GM19395 (cell line): ENCODE data around the gene NRP2.
A peak's percentile ranks its signal among the peaks of the same experiment; 100 is the strongest.

Experiments used
- ATAC-seq: cut with Tn5 transposase; IDR thresholded peaks from one replicate; pipeline ENCODE4 v1.9.1; 2021; ENCODE audit warnings: mild to moderate bottlenecking, moderate library complexity; ENCODE audit not compliant: unreplicated experiment

NRP2 gene

DNA sequence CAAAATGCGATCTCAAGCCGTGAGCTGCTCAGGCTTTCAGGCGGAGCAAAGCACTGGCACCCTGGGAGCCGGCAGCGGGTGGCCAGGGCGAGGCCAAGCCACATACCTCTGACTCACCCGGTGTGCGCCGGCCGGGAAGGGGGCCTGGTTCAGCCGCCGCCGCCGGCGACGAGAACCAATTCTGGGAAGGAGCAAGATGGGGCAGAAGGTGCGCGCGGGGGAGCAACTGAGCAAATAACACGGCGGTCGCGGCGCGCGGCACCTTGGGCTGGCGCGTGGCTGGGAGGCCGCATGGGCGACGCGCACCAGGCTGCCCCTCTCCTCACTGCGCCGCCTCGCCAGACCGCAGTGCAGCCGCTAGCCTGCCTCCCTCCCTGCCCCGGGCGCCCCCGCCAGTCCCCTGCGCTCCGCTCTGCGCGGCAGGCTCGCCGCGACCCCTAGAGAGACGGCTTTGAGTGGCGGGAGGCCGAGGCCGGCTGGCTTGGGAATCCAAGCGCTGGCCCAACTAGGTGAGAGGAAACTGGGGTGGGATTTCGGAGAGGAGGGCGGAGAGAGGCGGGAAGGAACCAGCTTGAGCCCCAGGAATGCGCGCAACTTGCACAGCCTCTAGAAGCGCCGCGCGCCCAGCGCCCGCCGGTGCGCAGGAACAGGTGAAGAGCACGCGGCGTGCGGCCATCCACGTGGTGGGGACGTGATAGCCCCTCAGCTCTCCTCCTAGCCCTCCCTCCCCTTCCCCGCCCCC is 3.2 kb downstream of the NRP2 start:
- ATAC-seq, result no peak

DNA sequence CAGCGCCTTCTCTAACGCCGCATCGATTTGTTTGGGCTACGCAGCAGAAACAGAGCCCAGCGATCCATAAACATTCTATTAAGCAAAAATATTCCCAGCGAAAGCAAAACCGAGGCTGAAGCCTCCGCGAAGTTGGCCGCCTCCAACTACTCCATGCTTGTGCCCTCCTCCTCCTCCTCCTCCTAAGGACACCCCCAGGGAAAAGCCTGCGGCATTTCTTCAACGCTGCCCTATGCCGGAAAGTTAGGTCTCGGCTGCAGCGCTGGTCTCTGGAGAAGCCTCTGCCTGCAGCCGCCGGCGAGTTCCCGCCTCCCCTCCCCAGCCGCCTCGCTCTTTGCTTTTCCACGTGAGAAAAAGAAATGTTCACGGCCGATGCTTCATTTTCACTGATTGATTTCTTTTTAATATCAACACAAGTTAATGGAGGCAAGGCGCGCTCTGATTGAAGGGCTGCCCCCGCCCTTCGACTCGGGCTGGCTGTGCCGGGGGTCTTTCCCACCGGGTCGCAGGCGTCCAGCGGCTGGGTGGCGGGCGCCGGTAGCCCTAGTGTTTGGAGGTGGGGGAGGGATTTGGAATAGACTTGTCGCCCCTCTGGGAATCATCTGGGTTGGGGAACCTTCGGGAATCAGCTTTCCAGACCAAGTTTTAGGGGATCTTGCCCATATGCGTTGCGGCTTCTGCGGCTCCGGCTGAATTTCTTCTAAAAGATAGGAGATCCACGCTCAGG is 3.9 kb downstream of the NRP2 start:
- ATAC-seq, result no peak

DNA sequence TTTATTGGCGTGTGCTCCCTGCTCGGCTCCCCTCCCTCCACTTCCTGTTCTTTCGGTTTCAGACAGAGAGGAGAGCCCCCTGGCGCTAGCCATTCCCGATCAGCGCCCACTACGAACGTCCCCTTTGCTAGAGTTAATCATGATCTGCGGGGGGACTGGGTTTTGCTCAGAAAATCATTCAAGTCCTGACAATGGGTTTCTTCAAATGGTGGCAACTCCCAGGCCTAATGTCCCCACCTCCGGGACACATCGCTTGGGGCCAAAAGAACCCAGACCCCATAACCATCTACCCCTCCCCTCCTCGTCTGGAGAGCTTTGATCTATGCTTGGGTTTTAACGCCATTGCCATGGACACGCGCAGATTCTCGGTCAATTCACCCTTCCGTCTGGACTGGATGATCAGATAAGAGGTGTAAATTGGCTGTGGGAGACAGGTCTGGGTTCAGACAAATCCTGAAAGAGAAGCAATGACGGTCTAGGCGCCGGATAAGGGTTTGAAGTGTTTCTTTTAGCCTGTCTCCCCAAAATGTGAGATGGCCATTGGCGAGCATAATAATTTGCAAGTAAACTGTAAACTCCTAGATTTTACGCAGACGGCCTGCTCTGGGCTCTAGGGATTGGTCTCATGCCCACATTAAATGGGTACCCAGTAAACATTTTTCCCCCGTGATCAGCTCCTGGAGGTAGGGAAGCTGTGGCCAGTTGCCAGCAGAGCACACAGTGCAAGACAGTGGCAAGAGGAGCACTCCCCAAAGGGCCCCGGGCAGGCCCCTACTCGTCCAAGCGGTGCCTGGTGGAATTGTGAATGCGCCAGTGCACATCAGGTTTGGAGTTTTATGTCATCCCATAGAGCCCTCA is 4.7 kb downstream of the NRP2 start:
- no peak for ATAC-seq

DNA sequence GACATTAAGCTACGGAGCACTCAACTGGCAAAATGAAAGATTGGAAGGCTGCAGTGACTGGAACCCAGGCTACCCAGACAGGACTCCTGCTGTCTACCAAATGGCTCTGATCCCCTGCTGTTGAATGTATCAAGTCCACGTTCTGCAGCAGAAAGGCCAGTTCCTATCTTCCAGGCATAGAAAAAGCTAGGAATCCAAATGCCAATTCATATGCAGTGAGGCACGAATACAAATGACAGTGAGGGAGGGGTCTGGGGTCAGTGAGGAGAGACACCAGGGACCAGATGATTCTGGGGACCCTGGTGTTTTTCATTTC is 5.3 kb downstream of the NRP2 start:
- no peak for ATAC-seq

DNA sequence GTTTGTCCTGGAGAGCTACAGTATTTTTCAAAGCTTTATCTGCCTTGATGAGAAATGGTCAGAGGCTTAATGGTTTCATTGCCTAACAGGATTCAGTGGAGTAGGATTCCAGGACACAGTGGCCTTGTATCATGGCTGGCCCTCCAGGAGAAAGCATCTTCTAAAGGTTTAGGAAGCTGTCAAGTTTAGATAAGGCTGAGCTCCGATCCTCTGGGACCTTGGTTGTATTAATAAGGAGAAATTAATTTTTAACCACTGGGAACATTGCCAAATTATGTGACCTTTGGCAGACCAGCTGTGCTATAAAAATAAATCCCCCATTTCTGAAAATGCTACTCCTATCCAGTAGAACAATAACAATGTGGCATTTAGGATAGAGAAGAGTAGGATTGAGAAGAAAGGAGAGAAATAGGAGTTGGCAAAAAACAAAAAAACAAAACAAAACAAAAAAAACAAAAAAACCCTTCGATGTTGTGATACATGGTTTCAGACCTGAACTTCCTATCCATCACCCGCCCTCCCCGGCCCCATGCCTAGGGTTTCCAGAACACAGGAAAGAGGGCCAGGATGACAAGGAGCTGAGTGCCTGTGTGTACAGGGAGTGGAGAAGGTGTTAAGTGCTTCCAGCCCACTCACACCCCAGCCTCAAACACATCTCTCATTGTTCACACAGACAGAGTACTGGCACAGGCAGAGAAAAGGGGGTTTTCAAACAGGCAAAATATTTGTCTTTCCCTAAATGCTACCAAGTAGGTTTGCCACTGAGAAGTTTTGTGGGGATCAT is 6.3 kb downstream of the NRP2 start:
- ATAC-seq, result no peak

DNA sequence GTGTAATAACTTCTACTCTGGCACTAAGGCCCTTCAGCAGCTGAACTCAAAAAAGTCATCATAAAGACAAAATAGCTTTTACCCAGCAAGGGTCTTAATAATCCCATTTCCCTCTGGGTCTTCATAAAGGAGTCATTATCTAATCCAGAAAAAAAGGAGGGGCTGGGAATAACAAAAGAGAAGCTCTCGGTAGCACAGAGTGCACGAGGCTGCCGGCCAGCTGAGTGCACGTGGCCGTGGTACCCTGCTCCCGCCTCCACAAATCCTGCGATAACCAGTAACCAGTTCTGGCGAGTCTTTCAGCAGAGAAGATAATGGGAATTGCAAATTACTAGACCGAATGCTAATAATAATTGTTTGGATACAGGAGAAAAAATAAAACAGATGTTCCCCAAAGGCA is 7.5 kb downstream of the NRP2 start:
- no peak for ATAC-seq

DNA sequence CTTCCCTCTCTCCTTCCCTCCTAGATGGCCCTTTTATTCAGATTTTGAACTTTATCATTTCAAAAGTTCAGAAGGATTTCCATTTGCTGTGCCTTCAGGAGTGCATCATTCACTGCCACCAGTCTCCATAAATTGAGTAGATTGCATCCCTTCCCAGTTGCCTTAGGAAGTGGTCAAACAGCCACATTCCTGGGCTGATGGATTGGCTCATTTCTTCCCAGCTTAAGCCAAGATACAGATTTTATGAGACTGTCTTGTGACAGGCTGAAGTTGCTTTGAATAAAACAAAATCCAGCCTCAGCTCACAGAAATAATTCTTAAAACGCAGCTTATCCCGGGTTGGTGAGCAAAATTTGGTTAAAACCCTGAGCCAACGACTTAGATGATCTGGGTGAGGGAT is 9.8 kb downstream of the NRP2 start:
- no peak for ATAC-seq

DNA sequence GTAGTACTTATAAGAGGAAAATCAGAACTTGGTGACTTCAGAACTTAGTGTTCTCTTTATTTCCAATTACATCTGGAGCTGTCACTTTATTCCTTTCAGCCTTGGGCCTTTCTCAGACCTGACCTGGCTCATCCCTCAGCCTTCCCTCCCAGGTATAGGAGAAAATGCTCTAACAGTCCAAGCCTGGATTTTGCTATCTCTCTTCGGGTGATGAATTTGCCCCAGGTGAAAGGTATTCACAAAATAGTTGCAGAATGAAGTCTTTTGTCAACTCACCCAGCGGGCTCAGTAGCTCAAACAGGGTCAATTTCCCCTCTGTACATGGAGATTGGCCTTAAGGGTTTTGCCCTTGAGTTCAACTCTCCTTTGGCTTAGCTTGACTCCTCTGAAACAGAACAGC is 12.0 kb downstream of the NRP2 start:
- no peak for ATAC-seq

DNA sequence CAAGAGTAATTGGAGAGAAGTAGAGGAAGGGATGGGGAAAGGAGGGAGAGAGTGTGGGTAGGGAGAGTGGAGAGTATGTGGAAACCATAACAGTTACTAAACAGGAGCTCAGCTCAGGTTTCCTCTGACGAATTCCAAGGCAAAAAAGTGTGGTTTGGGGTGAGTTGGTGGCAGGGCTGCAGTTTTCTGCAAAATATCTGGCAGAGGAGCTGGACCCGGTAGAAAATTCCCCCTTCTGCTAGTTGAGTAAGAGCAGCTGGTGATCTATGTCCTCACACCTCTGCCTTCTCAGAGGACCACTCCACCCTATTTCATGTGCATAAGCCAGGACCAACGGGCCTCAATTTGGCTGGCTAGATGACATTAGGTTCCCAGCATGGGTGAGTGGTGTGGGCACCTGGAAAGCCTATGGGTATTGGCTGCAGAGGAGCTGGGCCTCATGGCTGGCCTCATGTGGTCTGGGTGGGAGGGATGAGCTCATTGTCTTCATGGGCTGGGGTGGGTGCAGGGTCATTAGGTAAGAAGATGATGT is 13.2 kb downstream of the NRP2 start:
- ATAC-seq, result no peak

DNA sequence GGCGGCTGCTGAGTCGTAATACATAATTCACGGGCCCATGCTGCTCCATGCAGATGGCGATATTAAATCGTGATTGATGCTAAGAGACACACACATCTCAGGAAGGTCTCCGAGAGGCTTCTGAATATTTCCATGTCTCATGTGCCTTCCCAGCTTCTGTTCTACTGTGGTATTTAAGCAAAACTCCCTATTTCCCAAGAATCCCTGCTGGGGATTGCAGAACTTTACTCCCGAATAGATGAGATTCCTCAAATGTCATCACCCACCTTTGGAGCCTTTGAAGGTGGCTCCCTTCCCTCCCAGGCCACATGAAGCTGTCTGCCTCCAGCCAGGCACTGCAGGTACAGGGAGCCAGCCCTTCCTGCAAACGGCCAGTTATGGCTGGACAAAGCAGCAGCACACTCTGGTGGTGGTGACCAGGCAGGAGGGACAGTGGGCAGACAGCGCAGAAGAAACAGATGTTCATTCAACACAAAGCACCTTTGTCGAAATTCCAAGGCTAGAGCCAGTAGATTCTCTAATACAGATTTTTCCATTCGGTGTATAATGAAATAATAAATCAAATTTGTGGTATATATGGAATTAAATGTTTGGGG is 14.1 kb downstream of the NRP2 start:
- ATAC-seq, result no peak

DNA sequence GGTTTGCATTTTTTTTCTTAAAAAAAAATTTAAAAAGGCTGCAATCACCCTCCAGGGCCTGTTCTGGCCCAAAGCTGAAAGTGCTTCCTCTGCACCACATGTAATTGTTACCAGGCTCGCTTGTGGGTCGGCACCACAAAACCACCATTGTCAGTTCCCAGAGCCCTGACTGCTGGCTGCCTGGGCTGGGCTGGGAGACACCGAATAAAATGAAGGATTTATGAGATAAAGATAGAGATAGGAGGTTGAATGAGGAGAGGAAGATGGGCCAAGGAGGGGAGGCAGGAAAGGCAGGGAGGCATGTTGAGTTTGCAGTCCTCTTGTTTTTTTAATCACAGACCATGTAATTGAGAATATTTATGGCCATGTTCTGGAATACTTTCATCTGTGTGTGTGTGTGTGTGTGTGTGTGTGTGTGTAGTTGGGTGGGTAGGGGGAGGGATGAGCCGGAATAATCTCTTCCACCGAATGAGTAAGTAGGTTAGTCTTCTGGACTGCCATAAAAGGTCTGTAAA is 14.7 kb downstream of the NRP2 start:
- no peak for ATAC-seq

DNA sequence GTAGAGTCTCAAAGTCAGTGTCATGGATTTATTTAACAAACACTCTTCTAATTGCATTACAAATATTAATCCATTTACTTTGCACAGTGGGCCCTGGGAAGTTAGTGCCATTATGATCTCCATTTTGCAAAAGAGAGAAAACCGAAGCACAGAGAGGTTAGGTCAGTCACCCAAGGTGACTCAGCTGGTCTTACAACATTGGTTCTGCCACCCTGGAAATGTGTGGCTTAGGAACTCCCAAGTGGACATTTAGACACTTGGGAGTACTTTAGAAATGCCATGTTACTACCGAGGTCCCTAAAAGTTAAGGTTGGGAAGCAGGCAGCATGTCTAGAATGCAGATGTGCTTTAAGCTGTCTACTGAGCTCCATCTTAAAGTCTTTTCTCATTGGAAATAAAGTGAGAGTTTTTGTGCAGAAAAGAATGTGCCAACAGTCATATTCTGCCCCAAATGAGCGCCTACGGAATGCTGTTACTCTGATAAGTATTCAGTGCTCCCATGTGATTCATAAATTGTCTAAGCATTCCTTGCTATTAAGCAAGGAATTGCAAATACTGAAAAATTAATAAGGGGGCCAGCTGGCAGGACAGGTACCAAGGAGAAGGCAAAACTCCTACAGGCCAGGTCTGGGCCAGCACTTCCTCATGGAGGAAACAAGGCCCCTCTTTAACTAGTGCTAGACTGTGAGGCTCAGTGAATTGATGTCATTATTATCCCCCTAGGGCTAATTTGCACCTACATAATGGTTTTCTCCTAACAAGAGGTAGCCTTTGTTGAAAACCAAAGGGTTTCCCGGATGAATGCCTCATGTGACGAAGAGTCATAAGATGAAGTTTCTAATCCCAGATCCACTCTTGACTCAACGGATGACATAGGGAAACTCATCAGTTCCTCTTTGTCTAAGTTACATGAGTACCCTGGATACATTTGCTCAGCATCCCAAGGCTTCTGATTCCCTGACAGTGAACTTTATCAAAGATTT is 16.3 kb downstream of the NRP2 start:
- ATAC-seq, result no peak

DNA sequence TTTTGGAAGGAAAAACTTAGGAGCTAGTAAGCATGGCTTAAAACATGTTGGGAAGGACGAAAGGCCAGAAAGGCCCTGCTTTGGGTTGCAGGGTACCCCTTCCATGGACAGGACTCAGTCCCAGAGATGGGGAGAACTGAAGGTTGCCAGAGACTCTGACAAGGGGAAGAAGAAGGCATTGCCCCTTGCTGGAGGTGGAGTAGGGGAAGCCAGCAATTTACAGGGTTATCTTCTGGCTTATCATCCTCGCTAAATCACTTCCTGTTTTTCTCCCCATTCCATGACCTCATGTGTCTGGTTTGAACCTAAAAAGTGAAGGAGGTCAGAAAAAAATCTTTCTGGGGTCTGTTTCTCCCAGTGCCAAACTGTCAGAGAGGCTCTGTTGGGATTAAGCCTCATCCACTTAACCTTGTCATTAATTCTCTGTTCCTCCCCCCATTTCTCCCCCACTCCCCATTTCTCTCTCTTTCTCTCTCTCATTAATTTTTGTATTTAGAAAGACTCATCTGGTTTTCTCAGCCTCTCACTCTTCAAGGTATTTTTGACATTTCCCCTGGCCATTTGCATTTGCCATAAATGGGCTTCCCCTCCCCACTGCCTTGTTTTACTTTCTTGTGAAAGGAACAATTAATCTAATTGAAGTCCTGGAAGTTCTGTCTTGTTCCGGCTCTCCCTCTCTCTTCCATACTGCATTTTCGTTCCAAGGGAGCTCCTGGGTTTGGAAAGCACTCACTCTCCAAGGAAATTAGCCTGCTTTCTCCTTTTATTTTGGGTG is 17.4 kb downstream of the NRP2 start:
- ATAC-seq, result no peak

DNA sequence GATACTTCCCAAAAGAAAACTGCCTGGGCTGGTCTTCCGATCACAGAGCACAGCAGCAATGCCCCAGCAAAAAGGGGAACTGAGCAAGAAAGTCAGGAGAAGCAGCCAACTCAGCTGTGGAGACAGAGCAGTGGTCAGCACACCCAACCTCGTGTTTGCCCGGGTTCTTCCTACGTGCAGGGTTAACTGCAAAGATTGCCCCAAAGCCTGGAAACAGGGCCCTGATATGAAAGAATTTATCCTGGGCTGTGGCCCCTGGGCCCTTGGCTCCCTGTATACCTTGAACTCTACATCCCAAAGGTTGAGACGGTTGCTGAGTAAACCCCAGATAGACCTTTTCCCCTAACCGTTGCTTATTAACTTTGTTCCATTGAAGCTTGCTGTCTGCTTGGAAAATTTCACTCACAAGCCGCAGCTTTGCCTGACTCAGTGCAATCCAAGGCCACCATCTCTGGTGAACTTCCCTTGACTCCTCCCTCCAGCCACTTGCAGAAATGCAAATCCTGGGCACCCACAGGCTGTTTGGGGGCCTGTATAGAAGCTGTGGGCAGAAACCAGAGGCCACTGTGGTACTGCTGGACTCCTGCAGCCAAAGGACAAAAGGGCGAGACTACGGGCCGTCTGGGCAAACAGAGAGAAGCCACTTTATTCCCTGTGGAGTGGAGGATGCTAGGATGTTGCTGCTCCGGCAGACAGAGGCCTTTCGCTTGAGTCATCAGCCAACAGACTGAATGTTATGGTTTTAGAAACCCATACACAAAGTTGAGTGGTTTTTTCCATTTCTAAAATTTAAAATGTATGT is 18.2 kb downstream of the NRP2 start:
- ATAC-seq, result peak; percentile 78

DNA sequence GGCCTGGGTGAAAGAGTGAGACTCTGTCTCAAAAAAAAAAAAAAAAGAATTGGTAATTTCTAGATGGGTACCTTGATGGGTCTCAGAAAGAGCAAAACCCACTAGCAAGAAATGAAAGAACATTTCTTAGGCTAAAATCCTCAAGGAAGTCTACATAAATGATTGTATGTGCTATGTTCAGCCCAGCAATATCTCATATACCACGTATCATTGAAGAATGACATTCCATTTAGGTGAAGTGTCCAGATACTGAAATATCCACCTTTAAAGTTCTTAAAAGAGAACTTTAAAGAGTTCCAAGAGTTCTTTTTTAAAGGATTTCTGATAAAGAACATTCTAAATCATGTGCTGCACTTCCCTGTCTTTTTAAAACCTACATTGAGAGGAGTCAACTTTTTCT is 19.2 kb downstream of the NRP2 start:
- ATAC-seq, result no peak

DNA sequence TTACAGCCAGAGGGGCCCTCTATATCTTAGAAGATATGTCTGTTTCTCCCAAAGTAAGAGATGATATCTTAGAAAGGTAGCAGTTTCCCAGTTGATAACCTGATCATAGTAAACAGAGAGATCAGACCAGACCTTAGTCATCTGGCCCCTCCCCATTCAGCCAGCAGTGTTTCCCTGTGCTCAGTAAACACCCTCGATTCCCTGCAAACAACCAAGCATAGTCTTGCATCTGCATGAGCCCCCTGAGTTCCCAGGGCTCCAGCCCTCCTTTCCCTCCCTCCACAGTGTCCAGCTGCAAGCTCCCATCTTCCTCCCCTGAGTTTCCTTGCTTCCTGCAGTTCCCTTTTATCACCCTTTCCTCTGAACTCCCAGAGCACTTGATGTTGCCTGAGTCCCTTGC is 20.3 kb downstream of the NRP2 start:
- ATAC-seq, result no peak

DNA sequence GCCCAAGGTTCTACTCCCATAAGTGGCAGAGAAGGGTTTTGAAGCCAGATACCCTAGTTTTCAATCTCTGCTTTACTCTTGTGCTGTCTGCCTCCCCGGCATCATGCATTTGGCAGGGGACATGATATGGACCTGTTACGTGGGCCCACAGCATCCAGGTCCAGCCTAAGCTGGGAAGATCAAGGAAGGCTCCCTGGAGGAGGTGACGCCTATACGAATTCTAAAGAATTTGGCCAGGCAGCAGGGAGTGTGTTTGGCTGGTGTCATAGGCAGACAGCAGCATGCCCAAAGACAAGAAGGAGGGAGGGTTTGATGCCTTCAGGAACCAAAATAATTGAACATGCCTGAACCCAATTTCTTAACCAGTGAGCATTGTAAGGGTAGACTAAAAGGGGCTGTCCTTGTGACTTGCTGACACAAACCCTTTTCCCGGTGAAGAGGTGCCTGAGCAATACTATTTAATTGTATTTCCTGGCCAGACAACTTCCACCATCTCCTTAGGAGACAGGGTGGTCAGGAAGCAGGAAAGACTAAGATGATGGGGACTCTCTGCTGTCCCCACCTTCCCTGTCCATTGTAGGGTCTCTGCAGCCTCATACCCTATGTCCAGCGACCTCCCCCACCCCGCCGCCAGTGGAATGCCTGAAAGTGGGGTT is 21.3 kb downstream of the NRP2 start:
- no peak for ATAC-seq
